OCI-LY3 (cell line): ENCODE results near the gene FRMPD2.

Experiments used
- H2AFZ ChIP-seq: fragments of 200-600, 300-600 bp; shearing (Covaris generic); 2 replicates; pipeline ENCODE4 v1.6.0; 2014; ENCODE audit warnings: antibody characterized with exemption, low read depth, low read length
- H3K27ac ChIP-seq: fragments of 200-600, 300-600 bp; sonication (generic); 2 replicates; pipeline ENCODE4 v1.5.1; 2014; ENCODE audit warnings: mild to moderate bottlenecking, low read length, moderate library complexity, mixed read lengths
- H3K27me3 ChIP-seq: fragments of 200-600, 300-600 bp; sonication (generic); 2 replicates; pipeline ENCODE4 v1.6.1; 2014; ENCODE audit warnings: low read depth, low read length, mixed read lengths
- H3K36me3 ChIP-seq: fragments of 200-600, 300-600 bp; sonication (generic); replicated peaks from 2 replicates; pipeline ENCODE3; 2014; ENCODE audit warnings: low read depth, low read length, mixed read lengths
- H3K4me1 ChIP-seq: fragments of 300-600, 200-600 bp; sonication (generic); 2 replicates; pipeline ENCODE4 v1.6.1; 2014; ENCODE audit warnings: low read length, mixed read lengths
- H3K4me2 ChIP-seq: fragments of 200-600, 300-600 bp; sonication (generic); 2 replicates; pipeline ENCODE4 v1.6.1; 2014; ENCODE audit warnings: low read length, mixed read lengths
- H3K4me3 ChIP-seq: fragments of 300-600, 200-600 bp; sonication (generic); 2 replicates; pipeline ENCODE4 v1.5.1; 2014; ENCODE audit warnings: antibody characterized with exemption, mild to moderate bottlenecking, low read length, moderate library complexity
- H3K79me2 ChIP-seq: fragments of 300-600, 200-600 bp; shearing (Covaris generic); 2 replicates; pipeline ENCODE4 v1.6.1; 2014; ENCODE audit warnings: mild to moderate bottlenecking, low read length, mixed read lengths
- H3K9ac ChIP-seq: fragments of 300-600, 200-600 bp; shearing (Covaris generic); 2 replicates; pipeline ENCODE4 v1.6.0; 2014; ENCODE audit warnings: mild to moderate bottlenecking, low read length, moderate library complexity
- H3K9me3 ChIP-seq: fragments of 200-600, 300-600 bp; shearing (Covaris generic); 2 replicates; pipeline ENCODE4 v1.6.1; 2014; ENCODE audit warnings: low read length, mixed read lengths; ENCODE audit not compliant: insufficient read depth
- H4K20me1 ChIP-seq: fragments of 200-600, 300-600 bp; sonication (generic); 2 replicates; pipeline ENCODE4 v1.6.1; 2016; ENCODE audit warnings: low read length, mixed read lengths; ENCODE audit not compliant: insufficient read depth
- EZH2phosphoT487 ChIP-seq: fragments of 200-600 bp; shearing (Covaris generic); IDR thresholded peaks from 2 replicates; pipeline ENCODE4 v1.6.1; 2018; ENCODE audit warnings: antibody characterized with exemption, mixed run types, low read depth
- TF ChIP-seq, protein P1 (sequence below): fragments of 200-600, 300-600 bp; sonication (generic); IDR thresholded peaks from 2 replicates; pipeline ENCODE4 v1.5.1; 2014; ENCODE audit warnings: antibody characterized with exemption, low read length, low read depth

The FRMPD2 gene

DNA sequence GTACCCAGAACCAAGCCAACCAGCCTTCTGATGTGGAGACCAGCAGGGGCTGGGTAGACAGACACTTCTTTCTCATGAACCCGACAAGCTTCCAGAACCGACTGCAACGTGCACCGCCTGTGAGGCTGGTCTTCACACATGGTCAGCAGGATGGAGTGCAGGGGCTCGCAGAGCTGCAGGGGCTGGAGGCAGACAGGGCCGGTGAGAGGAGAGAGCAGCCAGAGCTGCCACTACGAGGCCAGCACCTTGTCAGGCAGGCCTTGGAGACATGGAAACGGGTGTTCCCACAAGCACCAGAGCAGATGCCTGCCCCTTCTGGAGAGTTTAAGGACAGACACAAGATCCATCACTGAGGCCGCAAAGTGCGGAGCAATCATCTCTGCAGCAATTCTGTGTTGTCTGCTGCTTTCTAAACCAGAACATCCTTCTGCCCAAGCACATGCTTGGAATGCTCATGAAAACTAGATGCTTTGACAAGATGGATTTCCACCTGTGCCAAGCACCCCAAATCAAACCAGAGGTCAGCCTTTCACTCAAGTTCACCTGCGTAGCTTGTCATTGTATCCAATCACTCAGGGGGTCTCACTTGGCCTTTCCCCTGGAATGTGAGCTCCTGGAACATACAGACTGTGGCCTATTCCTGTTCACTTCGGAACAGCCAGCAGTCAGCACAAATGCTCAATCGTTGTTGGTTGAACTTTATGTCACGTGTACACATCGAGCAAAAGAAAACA lies 32.2 kb downstream of the FRMPD2 start:
- TF ChIP-seq, protein P1, sequence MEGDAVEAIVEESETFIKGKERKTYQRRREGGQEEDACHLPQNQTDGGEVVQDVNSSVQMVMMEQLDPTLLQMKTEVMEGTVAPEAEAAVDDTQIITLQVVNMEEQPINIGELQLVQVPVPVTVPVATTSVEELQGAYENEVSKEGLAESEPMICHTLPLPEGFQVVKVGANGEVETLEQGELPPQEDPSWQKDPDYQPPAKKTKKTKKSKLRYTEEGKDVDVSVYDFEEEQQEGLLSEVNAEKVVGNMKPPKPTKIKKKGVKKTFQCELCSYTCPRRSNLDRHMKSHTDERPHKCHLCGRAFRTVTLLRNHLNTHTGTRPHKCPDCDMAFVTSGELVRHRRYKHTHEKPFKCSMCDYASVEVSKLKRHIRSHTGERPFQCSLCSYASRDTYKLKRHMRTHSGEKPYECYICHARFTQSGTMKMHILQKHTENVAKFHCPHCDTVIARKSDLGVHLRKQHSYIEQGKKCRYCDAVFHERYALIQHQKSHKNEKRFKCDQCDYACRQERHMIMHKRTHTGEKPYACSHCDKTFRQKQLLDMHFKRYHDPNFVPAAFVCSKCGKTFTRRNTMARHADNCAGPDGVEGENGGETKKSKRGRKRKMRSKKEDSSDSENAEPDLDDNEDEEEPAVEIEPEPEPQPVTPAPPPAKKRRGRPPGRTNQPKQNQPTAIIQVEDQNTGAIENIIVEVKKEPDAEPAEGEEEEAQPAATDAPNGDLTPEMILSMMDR, result no peak
- TF ChIP-seq EZH2phosphoT487, result no peak
- H3K4me2 ChIP-seq, result no peak overlapping the region
- no peak overlapping the region for H3K9ac ChIP-seq
- H3K27me3 ChIP-seq, result no peaks in the 10 kb centered on the region
- no peaks in the 10 kb centered on the region for H3K36me3 ChIP-seq
- H2AFZ ChIP-seq, result no peak overlapping the region
- H3K79me2 ChIP-seq, result no peaks in the 10 kb centered on the region
- H3K9me3 ChIP-seq, result no peaks in the 10 kb centered on the region
- no peaks in the 10 kb centered on the region for H4K20me1 ChIP-seq
- H3K27ac ChIP-seq, result no peak overlapping the region
- no peaks in the 10 kb centered on the region for H3K4me1 ChIP-seq
- H3K4me3 ChIP-seq, result no peak overlapping the region

DNA sequence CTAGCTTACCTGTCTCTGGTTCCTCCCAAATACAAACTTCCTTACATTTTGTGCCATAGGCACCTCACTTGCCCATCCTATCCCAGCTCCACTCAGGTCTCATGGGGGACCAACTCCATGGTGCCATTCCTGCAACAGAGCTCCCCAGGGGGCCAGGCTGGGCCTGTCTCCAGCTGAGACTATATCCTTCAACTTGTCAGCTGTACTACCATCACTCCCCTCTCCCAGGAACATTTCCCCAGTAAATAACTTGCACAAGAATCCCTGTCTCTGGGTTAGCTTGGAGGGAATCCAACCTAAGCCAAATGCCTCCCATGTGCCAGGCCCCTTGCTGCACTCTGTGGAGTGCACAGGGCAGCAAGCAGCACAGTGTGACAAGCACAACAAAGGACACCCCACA lies 33.2 kb downstream of the FRMPD2 start:
- H3K27me3 ChIP-seq, result no peaks in the 10 kb centered on the region
- no peaks in the 10 kb centered on the region for H3K4me1 ChIP-seq
- H3K36me3 ChIP-seq, result no peaks in the 10 kb centered on the region
- no peaks in the 10 kb centered on the region for H3K79me2 ChIP-seq
- no peaks in the 10 kb centered on the region for H3K9me3 ChIP-seq
- no peaks in the 10 kb centered on the region for H4K20me1 ChIP-seq
- no peak overlapping the region for H2AFZ ChIP-seq
- no peak overlapping the region for H3K9ac ChIP-seq
- H3K27ac ChIP-seq, result no peak overlapping the region
- TF ChIP-seq, protein P1, result no peak
- no peak for TF ChIP-seq EZH2phosphoT487
- H3K4me3 ChIP-seq, result no peak overlapping the region
- H3K4me2 ChIP-seq, result no peak overlapping the region

DNA sequence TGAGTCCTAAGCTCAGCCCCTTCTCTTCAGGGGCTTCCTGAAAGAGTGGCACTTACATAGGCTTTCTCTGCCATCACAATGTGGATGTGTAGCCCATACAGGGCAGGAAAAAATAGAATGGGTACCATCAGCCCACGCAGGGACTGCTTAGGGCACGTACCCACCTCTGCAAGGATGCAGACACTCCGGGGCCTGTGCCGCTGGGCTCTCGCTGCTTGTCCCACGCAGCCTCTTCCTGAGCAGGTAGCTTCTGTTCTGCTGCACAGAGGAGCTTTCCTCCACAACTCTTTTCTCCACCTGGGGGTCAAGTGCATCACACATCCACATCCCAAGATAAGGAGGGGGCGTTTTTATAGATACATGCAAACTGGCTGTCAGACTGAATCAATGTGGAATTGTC lies 34.3 kb downstream of the FRMPD2 start:
- Histone ChIP-seq H4K20me1 (no peaks in the 10 kb centered on the region), H3K9me3 (no peaks in the 10 kb centered on the region), H3K9ac (no peak overlapping the region), H3K36me3 (no peaks in the 10 kb centered on the region), H3K4me1 (no peaks in the 10 kb centered on the region), H2AFZ (no peak overlapping the region), H3K79me2 (no peaks in the 10 kb centered on the region), H3K27me3 (no peaks in the 10 kb centered on the region), H3K4me3 (no peak overlapping the region), H3K4me2 (no peak overlapping the region), H3K27ac (no peak overlapping the region)
- no peak for TF ChIP-seq EZH2phosphoT487
- TF ChIP-seq, protein P1, result no peak

DNA sequence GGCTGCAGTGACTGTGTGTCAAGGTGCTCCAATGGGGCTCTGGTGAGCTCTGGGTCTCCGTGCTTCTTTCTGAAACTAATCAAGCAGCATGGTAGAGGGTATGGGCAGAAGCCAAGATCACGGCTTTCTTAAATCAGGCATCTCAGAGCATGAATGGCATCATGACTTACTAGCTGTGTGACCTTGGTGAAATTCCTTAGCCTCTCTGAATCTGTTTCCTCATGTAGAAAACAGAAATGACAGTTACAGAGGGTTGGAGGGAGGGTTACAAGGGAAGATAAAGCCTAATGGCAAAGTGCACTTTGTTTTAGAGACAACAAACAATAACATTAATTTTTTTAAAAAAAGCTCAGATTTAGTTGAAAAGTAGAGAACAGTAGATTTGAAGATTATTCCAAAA lies 34.9 kb downstream of the FRMPD2 start:
- Histone ChIP-seq H3K79me2 (no peaks in the 10 kb centered on the region), H3K36me3 (no peaks in the 10 kb centered on the region), H3K9me3 (no peaks in the 10 kb centered on the region), H3K27me3 (no peaks in the 10 kb centered on the region), H4K20me1 (no peaks in the 10 kb centered on the region), H2AFZ (no peak overlapping the region), H3K9ac (no peak overlapping the region), H3K4me3 (no peak overlapping the region), H3K4me1 (no peaks in the 10 kb centered on the region), H3K4me2 (no peak overlapping the region), H3K27ac (no peak overlapping the region)
- TF ChIP-seq EZH2phosphoT487, result no peak
- TF ChIP-seq, protein P1, result no peak
